ENCODE data around the gene SDK1.

Gene SDK1

DNA sequence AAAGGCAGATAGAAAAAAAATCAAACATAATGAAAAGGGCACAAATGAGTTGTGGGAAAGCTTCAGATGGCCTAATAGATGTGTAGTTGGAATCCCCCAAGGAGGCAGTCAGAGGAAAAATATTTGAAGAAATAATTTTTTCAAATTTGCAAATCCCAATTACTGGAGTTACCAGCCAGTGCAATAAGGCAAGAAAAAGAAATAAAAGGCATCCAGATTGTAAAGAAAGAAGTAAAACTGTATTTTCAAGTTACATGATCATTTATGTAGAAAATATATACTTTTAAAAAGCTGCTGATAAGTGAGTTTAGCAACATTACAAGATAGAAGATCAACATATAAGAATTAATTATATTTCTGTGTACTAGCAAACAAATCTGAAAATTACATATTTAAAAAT is 329.0 kb downstream of the SDK1 start:
- Histone ChIP-seq H3K4me1 (ENCODE audit: control insufficient read depth, insufficient read depth, low read length) (no peaks in the 10 kb centered on the region), H3K36me3 (ENCODE audit: control insufficient read depth in 2 of 2, insufficient read depth in 2 of 2, low read length in 2 of 2) (no peaks in the 10 kb centered on the region), H3K27ac (ENCODE audit: low read length) (no peak overlapping the region), H3K9me3 (ENCODE audit: control insufficient read depth in 2 of 2, low read length in 2 of 2) (peaks cover 2 to 4% of the 10 kb centered on the region in 2 donors), H3K4me3 (ENCODE audit: low read length in 2 of 2) (no peak overlapping the region), H3K9ac (ENCODE audit: low read length in 2 of 2) (no peak overlapping the region), H3K27me3 (ENCODE audit: control insufficient read depth in 1 of 2, insufficient read depth in 2 of 2, low read length in 2 of 2) (no peaks in the 10 kb centered on the region)

DNA sequence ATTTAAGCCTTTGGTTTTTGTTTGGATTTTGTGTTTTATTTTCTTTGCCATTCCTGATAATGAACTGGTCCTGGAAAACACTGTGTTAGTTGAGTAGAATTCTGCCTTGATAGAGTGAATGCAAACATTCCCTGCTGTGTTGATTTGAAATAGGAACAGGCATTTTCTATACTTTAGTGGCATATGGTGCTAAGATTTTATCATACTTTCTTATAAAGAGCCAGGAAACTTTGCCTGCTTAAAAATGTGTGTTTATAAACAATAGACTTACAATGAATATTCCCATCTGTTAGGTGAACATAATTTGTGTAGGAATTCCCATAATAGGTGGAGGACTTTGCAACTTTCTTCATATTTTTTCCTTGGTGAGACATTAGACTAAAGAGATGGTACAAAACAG is 333.3 kb downstream of the SDK1 start:
- Histone ChIP-seq H3K4me1 (ENCODE audit: control insufficient read depth, insufficient read depth, low read length) (no peaks in the 10 kb centered on the region), H3K27me3 (ENCODE audit: control insufficient read depth in 1 of 2, insufficient read depth in 2 of 2, low read length in 2 of 2) (no peaks in the 10 kb centered on the region), H3K36me3 (ENCODE audit: control insufficient read depth in 2 of 2, insufficient read depth in 2 of 2, low read length in 2 of 2) (no peaks in the 10 kb centered on the region), H3K9ac (ENCODE audit: low read length in 2 of 2) (no peak overlapping the region), H3K27ac (ENCODE audit: low read length) (no peak overlapping the region), H3K9me3 (ENCODE audit: control insufficient read depth in 2 of 2, low read length in 2 of 2) (peaks cover 2% of the 10 kb centered on the region in 2 donors), H3K4me3 (ENCODE audit: low read length in 2 of 2) (no peak overlapping the region)

DNA sequence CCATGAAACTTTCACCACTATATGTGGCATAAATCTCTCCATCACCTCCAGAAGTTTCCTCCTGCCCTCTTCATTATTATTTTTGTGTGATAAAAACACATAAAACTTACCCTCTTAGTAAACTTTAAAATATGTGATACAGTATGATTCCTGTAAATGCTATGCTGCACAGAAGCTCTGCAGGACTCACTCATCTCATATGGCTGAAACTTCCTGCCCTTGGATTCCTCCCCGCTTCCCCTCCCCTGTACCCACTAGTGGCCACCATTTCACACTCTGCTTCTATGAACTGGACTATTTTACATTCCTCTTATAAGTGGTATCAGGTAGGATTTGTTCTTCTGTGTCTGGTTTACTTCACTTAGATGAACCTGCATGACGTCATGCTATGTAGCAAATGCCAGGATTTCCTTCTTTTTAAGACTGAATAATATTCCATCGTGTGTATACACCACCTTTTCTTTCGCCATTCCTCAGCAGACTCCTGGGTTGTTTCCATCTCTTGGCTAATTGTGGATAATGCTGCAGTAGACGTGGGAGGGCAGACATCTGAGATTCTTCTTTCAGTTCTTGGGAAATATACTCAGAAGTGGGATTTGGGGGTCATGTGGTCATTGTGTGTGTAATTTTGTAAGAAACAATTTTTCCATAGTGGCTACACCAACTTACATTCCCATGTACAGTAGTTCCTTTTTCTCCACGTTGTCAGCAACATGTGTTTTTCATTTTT is 335.2 kb downstream of the SDK1 start:
- no peaks in the 10 kb centered on the region for H3K36me3 ChIP-seq (ENCODE audit: control insufficient read depth in 2 of 2, insufficient read depth in 2 of 2, low read length in 2 of 2)
- H3K4me1 ChIP-seq (ENCODE audit: control insufficient read depth, insufficient read depth, low read length), result no peaks in the 10 kb centered on the region
- H3K4me3 ChIP-seq (ENCODE audit: low read length in 2 of 2), result no peak overlapping the region
- no peaks in the 10 kb centered on the region for H3K27me3 ChIP-seq (ENCODE audit: control insufficient read depth in 1 of 2, insufficient read depth in 2 of 2, low read length in 2 of 2)
- H3K9me3 ChIP-seq (ENCODE audit: control insufficient read depth in 2 of 2, low read length in 2 of 2), result no peaks in the 10 kb centered on the region
- H3K9ac ChIP-seq (ENCODE audit: low read length in 2 of 2), result no peak overlapping the region
- no peak overlapping the region for H3K27ac ChIP-seq (ENCODE audit: low read length)

GRCh38 chr7:3639253-3639652 is 338.2 kb downstream of the SDK1 start:
- Histone ChIP-seq H3K4me1 (ENCODE audit: control insufficient read depth, insufficient read depth, low read length) (no peaks in the 10 kb centered on the region), H3K9ac (ENCODE audit: low read length in 2 of 2) (no peak overlapping the region), H3K36me3 (ENCODE audit: control insufficient read depth in 2 of 2, insufficient read depth in 2 of 2, low read length in 2 of 2) (no peaks in the 10 kb centered on the region), H3K27ac (ENCODE audit: low read length) (no peak overlapping the region), H3K4me3 (ENCODE audit: low read length in 2 of 2) (no peak overlapping the region), H3K27me3 (ENCODE audit: control insufficient read depth in 1 of 2, insufficient read depth in 2 of 2, low read length in 2 of 2) (no peaks in the 10 kb centered on the region), H3K9me3 (ENCODE audit: control insufficient read depth in 2 of 2, low read length in 2 of 2) (no peaks in the 10 kb centered on the region)

DNA sequence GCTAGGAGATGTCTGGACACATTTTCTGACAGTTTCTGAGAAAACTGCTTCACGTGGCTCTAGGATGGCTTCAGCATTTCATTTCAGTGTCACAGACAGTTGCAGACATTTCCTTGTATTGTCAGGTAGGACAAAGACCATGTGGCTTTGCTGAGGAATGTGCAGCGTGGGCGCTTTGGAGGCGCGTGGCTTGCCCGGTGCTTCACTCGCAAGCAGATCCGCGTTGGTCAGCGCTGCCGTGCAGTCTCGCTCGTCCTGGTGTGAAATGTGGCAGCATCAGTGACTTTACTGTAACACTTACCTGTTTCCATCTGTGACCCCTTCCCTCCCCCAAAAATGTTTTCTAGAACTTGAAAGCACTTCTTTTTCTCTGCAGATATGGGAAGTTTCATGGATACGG is 340.5 kb downstream of the SDK1 start:
- H3K36me3 ChIP-seq (ENCODE audit: control insufficient read depth in 2 of 2, insufficient read depth in 2 of 2, low read length in 2 of 2), result no peaks in the 10 kb centered on the region
- H3K4me3 ChIP-seq (ENCODE audit: low read length in 2 of 2), result no peak overlapping the region
- no peaks in the 10 kb centered on the region for H3K4me1 ChIP-seq (ENCODE audit: control insufficient read depth, insufficient read depth, low read length)

GRCh38 chr7:3643091-3643490 is 342.0 kb downstream of the SDK1 start:
- Histone ChIP-seq H3K4me3 (ENCODE audit: low read length in 2 of 2) (no peak overlapping the region), H3K27ac (ENCODE audit: low read length) (no peak overlapping the region), H3K27me3 (ENCODE audit: control insufficient read depth in 1 of 2, insufficient read depth in 2 of 2, low read length in 2 of 2) (no peaks in the 10 kb centered on the region), H3K9me3 (ENCODE audit: control insufficient read depth in 2 of 2, low read length in 2 of 2) (no peaks in the 10 kb centered on the region), H3K9ac (ENCODE audit: low read length in 2 of 2) (no peak overlapping the region), H3K36me3 (ENCODE audit: control insufficient read depth in 2 of 2, insufficient read depth in 2 of 2, low read length in 2 of 2) (no peaks in the 10 kb centered on the region), H3K4me1 (ENCODE audit: control insufficient read depth, insufficient read depth, low read length) (no peaks in the 10 kb centered on the region)

More for the DNA sequence above, 340.5 kb downstream of the SDK1 start:
- no peaks in the 10 kb centered on the region for H3K27me3 ChIP-seq (ENCODE audit: control insufficient read depth in 1 of 2, insufficient read depth in 2 of 2, low read length in 2 of 2)
- no peaks in the 10 kb centered on the region for H3K9me3 ChIP-seq (ENCODE audit: control insufficient read depth in 2 of 2, low read length in 2 of 2)
- H3K9ac ChIP-seq (ENCODE audit: low read length in 2 of 2), result no peak overlapping the region
- H3K27ac ChIP-seq (ENCODE audit: low read length), result no peak overlapping the region

DNA sequence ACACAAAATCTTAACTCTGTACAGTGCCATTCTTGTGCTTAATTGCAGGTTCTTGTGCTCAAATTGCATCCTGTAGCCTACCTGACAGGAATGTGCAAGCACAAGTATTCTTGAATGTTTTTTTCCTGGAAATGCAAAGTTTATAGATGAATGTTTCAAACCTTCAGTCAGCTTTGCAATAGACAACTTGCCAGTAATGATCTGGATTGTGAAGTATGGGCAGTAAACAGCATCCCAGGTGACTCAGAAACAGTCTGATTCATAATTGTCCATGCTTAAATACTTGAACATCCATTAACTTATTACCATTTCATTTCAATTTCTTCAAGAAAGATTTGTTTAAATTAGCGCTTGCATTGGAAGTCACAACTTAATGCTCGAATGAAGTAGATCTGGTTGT is 347.2 kb downstream of the SDK1 start:
- Histone ChIP-seq H3K4me3 (ENCODE audit: low read length in 2 of 2) (no peak overlapping the region), H3K4me1 (ENCODE audit: control insufficient read depth, insufficient read depth, low read length) (no peaks in the 10 kb centered on the region), H3K9ac (ENCODE audit: low read length in 2 of 2) (no peak overlapping the region), H3K36me3 (ENCODE audit: control insufficient read depth in 2 of 2, insufficient read depth in 2 of 2, low read length in 2 of 2) (no peaks in the 10 kb centered on the region), H3K27me3 (ENCODE audit: control insufficient read depth in 1 of 2, insufficient read depth in 2 of 2, low read length in 2 of 2) (no peaks in the 10 kb centered on the region), H3K9me3 (ENCODE audit: control insufficient read depth in 2 of 2, low read length in 2 of 2) (no peaks in the 10 kb centered on the region), H3K27ac (ENCODE audit: low read length) (no peak overlapping the region)

- no peak overlapping the region for H3K9ac ChIP-seq (ENCODE audit: low read length in 2 of 2)
- H3K4me3 ChIP-seq (ENCODE audit: low read length in 2 of 2), result no peak overlapping the region
- H3K9me3 ChIP-seq (ENCODE audit: control insufficient read depth in 2 of 2, low read length in 2 of 2), result no peaks in the 10 kb centered on the region
- H3K27ac ChIP-seq (ENCODE audit: low read length), result no peak overlapping the region
- no peaks in the 10 kb centered on the region for H3K4me1 ChIP-seq (ENCODE audit: control insufficient read depth, insufficient read depth, low read length)
- H3K36me3 ChIP-seq (ENCODE audit: control insufficient read depth in 2 of 2, insufficient read depth in 2 of 2, low read length in 2 of 2), result no peaks in the 10 kb centered on the region
- no peaks in the 10 kb centered on the region for H3K27me3 ChIP-seq (ENCODE audit: control insufficient read depth in 1 of 2, insufficient read depth in 2 of 2, low read length in 2 of 2)
Observed at GRCh38 chr7:3649250-3649649, 348.2 kb downstream of the SDK1 start.

- no peaks in the 10 kb centered on the region for H3K4me1 ChIP-seq (ENCODE audit: control insufficient read depth, insufficient read depth, low read length)
- no peak overlapping the region for H3K9ac ChIP-seq (ENCODE audit: low read length in 2 of 2)
- H3K27ac ChIP-seq (ENCODE audit: low read length), result no peak overlapping the region
- H3K36me3 ChIP-seq (ENCODE audit: control insufficient read depth in 2 of 2, insufficient read depth in 2 of 2, low read length in 2 of 2), result no peaks in the 10 kb centered on the region
- no peaks in the 10 kb centered on the region for H3K9me3 ChIP-seq (ENCODE audit: control insufficient read depth in 2 of 2, low read length in 2 of 2)
- no peaks in the 10 kb centered on the region for H3K27me3 ChIP-seq (ENCODE audit: control insufficient read depth in 1 of 2, insufficient read depth in 2 of 2, low read length in 2 of 2)
- no peak overlapping the region for H3K4me3 ChIP-seq (ENCODE audit: low read length in 2 of 2)
Observed at GRCh38 chr7:3649678-3650440, 348.8 kb downstream of the SDK1 start.

DNA sequence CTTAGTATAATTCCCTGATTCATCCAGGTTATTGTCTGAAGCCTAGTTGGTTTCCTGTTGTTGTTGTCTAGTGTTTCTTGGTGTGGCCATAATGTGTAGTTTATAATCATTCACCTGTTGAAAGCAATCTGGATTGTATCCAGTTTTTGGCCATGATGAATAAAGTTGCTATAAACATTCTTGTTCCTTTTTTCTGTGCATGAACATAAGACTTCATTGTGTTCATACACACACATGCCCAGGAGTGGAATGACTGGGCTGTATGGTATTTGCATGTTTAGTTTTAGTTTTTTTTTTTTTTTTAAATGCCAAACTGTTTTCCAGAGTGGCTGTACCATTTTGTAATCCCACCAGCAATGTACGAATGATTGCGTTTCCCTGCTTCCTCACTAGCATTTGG is 349.8 kb downstream of the SDK1 start:
- no peaks in the 10 kb centered on the region for H3K36me3 ChIP-seq (ENCODE audit: control insufficient read depth in 2 of 2, insufficient read depth in 2 of 2, low read length in 2 of 2)
- no peaks in the 10 kb centered on the region for H3K9me3 ChIP-seq (ENCODE audit: control insufficient read depth in 2 of 2, low read length in 2 of 2)
- no peak overlapping the region for H3K27ac ChIP-seq (ENCODE audit: low read length)
- H3K27me3 ChIP-seq (ENCODE audit: control insufficient read depth in 1 of 2, insufficient read depth in 2 of 2, low read length in 2 of 2), result no peaks in the 10 kb centered on the region
- no peak overlapping the region for H3K4me3 ChIP-seq (ENCODE audit: low read length in 2 of 2)
- H3K4me1 ChIP-seq (ENCODE audit: control insufficient read depth, insufficient read depth, low read length), result no peaks in the 10 kb centered on the region
- no peak overlapping the region for H3K9ac ChIP-seq (ENCODE audit: low read length in 2 of 2)

DNA sequence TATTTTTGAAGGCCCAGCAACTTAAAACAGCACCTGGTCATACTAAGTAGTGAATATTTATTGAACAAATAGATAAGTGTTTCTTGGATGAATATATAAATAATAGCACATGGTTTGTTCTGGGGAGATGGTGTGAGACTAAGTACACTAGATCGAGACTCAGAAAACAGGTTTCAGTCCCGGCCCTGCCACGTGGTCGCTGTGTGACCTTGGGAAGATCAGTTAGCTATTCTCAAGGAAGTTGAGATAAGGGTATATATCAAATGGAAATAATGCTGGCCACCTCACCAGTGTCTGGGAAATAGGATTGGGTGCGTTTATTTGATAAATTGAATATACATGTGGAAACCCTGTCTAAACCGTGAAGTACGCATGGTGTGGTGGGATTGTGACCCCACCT is 354.6 kb downstream of the SDK1 start:
- Histone ChIP-seq H3K9ac (ENCODE audit: low read length in 2 of 2) (no peak overlapping the region), H3K36me3 (ENCODE audit: control insufficient read depth in 2 of 2, insufficient read depth in 2 of 2, low read length in 2 of 2) (no peaks in the 10 kb centered on the region), H3K27ac (ENCODE audit: low read length) (no peak overlapping the region), H3K4me3 (ENCODE audit: low read length in 2 of 2) (no peak overlapping the region), H3K9me3 (ENCODE audit: control insufficient read depth in 2 of 2, low read length in 2 of 2) (no peaks in the 10 kb centered on the region), H3K27me3 (ENCODE audit: control insufficient read depth in 1 of 2, insufficient read depth in 2 of 2, low read length in 2 of 2) (no peaks in the 10 kb centered on the region), H3K4me1 (ENCODE audit: control insufficient read depth, insufficient read depth, low read length) (no peaks in the 10 kb centered on the region)

All from stomach smooth muscle (tissue), 2 donors.